B cell (primary cell): Measurements from ENCODE around the gene DLG2.

Experiments used
- CTCF ChIP-seq: fragments of 200-600 bp; IDR thresholded peaks from one replicate; pipeline ENCODE4 v1.8.0; 2022; ENCODE audit warnings: antibody characterized with exemption, mild to moderate bottlenecking
- EZH2 ChIP-seq: IDR thresholded peaks from 2 replicates; pipeline ENCODE4 v1.6.1; 2012; ENCODE audit warnings: borderline replicate concordance, low read depth, mild to moderate bottlenecking, moderate library complexity, low read length; ENCODE audit not compliant: insufficient read depth, poor library complexity, severe bottlenecking

- TF ChIP-seq CTCF: no peak
- TF ChIP-seq EZH2: no peak
These were observed 740.8 kb downstream of the DLG2 start for GRCh38 chr11:84886344-84886743.
